HEK293 (cell line): Measurements from ENCODE around the gene PSD4.

Source experiments
- CTCF ChIA-PET: fragments of 350-600 bp; formaldehyde crosslinking; extraction: SDS; loops from one replicate; lab custom pipeline; 2021; ENCODE audit warnings: antibody characterized with exemption; lab: Yijun Ruan, JAX
- POLR2A ChIA-PET: fragments of 300-600 bp; formaldehyde crosslinking; extraction: SDS; loops from one replicate; lab custom pipeline; 2020; ENCODE audit warnings: antibody characterized with exemption, inconsistent platforms; lab: Yijun Ruan, JAX
- H3K27ac ChIP-seq: fragments of 200-500 bp; sonication (Bioruptor generic); 2 replicates; pipeline ENCODE4 v1.5.1; 2014; ENCODE audit warnings: low read depth, low read length, control low read depth, inconsistent platforms; ENCODE audit errors: extremely low read depth
- H3K36me3 ChIP-seq, 2 experiments: fragments of 200-500 bp in 1 of 2; sonication (Bioruptor generic) in 1 of 2; 1 replicate in 1 of 2; 2 replicates in 1 of 2; pipeline ENCODE4 v1.5.1; 2014 to 2017; ENCODE audit warnings: inconsistent platforms in 2 of 2, low read length in 2 of 2; ENCODE audit not compliant: control insufficient read depth in 2 of 2, insufficient read depth in 1 of 2
- H3K4me1 ChIP-seq: fragments of 200-500 bp; sonication (Bioruptor generic); 2 replicates; pipeline ENCODE4 v1.5.1; 2014; ENCODE audit warnings: mild to moderate bottlenecking, low read length, inconsistent platforms; ENCODE audit not compliant: control insufficient read depth, insufficient read depth
- H3K4me3 ChIP-seq: 2 replicates; pipeline ENCODE4 v1.5.1; 2011; ENCODE audit warnings: low read depth, mild to moderate bottlenecking, control low read depth, low read length, moderate library complexity
- H3K9me3 ChIP-seq: fragments of 200-500 bp; sonication (Bioruptor generic); 2 replicates; pipeline ENCODE4 v1.5.1; 2014; ENCODE audit warnings: low read depth, low read length, inconsistent platforms; ENCODE audit not compliant: control insufficient read depth, insufficient read depth
- HIC1 ChIP-seq: fragments of 450-650 bp; formaldehyde crosslinking; IDR thresholded peaks from 2 replicates; pipeline ENCODE4 v1.5.1; 2016; ENCODE audit warnings: missing biosample characterization, missing genetic modification characterization
- KLF9 ChIP-seq: fragments of 450-650 bp; formaldehyde crosslinking; IDR thresholded peaks from 2 replicates; pipeline ENCODE4 v1.5.1; 2016; ENCODE audit warnings: missing biosample characterization, missing genetic modification characterization, low read depth
- PRDM1 ChIP-seq: fragments of 450-650 bp; formaldehyde crosslinking; IDR thresholded peaks from 2 replicates; pipeline ENCODE4; 2016; ENCODE audit warnings: missing biosample characterization, missing genetic modification characterization
- PRDM4 ChIP-seq: fragments of 450-650 bp; formaldehyde crosslinking; IDR thresholded peaks from 2 replicates; pipeline ENCODE4 v1.5.1; 2017; ENCODE audit warnings: missing biosample characterization, missing genetic modification characterization
- SETDB1 ChIP-seq: IDR thresholded peaks from one replicate; pipeline ENCODE4 v1.6.1; 2017; ENCODE audit warnings: mild to moderate bottlenecking, low read length, moderate library complexity, mixed read lengths; ENCODE audit not compliant: insufficient read length
- ZBTB20 ChIP-seq: fragments of 450-650 bp; formaldehyde crosslinking; IDR thresholded peaks from 2 replicates; pipeline ENCODE4 v1.5.1; 2016; ENCODE audit warnings: missing biosample characterization, missing genetic modification characterization
- ZFP3 ChIP-seq: fragments of 450-650 bp; formaldehyde crosslinking; IDR thresholded peaks from 2 replicates; pipeline ENCODE4 v1.5.1; 2016; ENCODE audit warnings: low read depth, missing biosample characterization, missing genetic modification characterization
- ZNF121 ChIP-seq: fragments of 450-650 bp; formaldehyde crosslinking; IDR thresholded peaks from 2 replicates; pipeline ENCODE4 v1.5.1; 2016; ENCODE audit warnings: missing biosample characterization, missing genetic modification characterization
- ZNF133 ChIP-seq: fragments of 450-650 bp; formaldehyde crosslinking; IDR thresholded peaks from 2 replicates; pipeline ENCODE4 v1.5.1; 2016; ENCODE audit warnings: missing biosample characterization, missing genetic modification characterization
- ZNF140 ChIP-seq: fragments of 450-650 bp; formaldehyde crosslinking; IDR thresholded peaks from 2 replicates; pipeline ENCODE4 v1.5.1; 2016; ENCODE audit warnings: missing biosample characterization, missing genetic modification characterization
- ZNF274 ChIP-seq, 2 experiments: fragments of 200-500 bp in 1 of 2; fragments of 450-650 bp in 1 of 2; sonication (Bioruptor generic) in 1 of 2; formaldehyde crosslinking in 1 of 2; IDR thresholded peaks; 2 replicates each; pipeline versions ENCODE4 v1.5.1 to v1.6.1; 2014 to 2016; ENCODE audit warnings: borderline replicate concordance in 1 of 2, inconsistent platforms in 1 of 2, low read length in 1 of 2, missing biosample characterization in 1 of 2, missing genetic modification characterization in 1 of 2
- ZNF391 ChIP-seq: fragments of 450-650 bp; formaldehyde crosslinking; IDR thresholded peaks from 2 replicates; pipeline ENCODE4 v1.5.1; 2016; ENCODE audit warnings: low read depth, missing biosample characterization, missing genetic modification characterization, borderline replicate concordance
- ZNF398 ChIP-seq: fragments of 450-650 bp; formaldehyde crosslinking; IDR thresholded peaks from 2 replicates; pipeline ENCODE4 v1.5.1; 2017; ENCODE audit warnings: missing biosample characterization, missing genetic modification characterization
- ZNF404 ChIP-seq: fragments of 450-650 bp; formaldehyde crosslinking; IDR thresholded peaks from 2 replicates; pipeline ENCODE4 v1.5.1; 2017; ENCODE audit warnings: missing biosample characterization, missing genetic modification characterization
- ZNF433 ChIP-seq: fragments of 450-650 bp; formaldehyde crosslinking; IDR thresholded peaks from 2 replicates; pipeline ENCODE4 v1.5.1; 2016; ENCODE audit warnings: missing biosample characterization, missing genetic modification characterization, low read depth
- ZNF473 ChIP-seq: fragments of 450-650 bp; formaldehyde crosslinking; IDR thresholded peaks from 2 replicates; pipeline ENCODE4 v1.5.1; 2017; ENCODE audit warnings: missing biosample characterization, missing genetic modification characterization
- ZNF510 ChIP-seq: fragments of 450-650 bp; formaldehyde crosslinking; IDR thresholded peaks from 2 replicates; pipeline ENCODE4 v1.5.1; 2018; ENCODE audit warnings: mild to moderate bottlenecking, missing genetic modification characterization, missing biosample characterization; ENCODE audit not compliant: insufficient replicate concordance
- ZNF521 ChIP-seq: fragments of 450-650 bp; formaldehyde crosslinking; IDR thresholded peaks from 2 replicates; pipeline ENCODE4 v1.5.1; 2017; ENCODE audit warnings: missing biosample characterization, mild to moderate bottlenecking, missing genetic modification characterization
- ZNF530 ChIP-seq: fragments of 450-650 bp; formaldehyde crosslinking; IDR thresholded peaks from 2 replicates; pipeline ENCODE4 v1.5.1; 2016; ENCODE audit warnings: low read depth, missing biosample characterization, missing genetic modification characterization
- ZNF561 ChIP-seq: fragments of 450-650 bp; IDR thresholded peaks from 2 replicates; pipeline ENCODE4 v1.5.1; 2018; ENCODE audit warnings: missing biosample characterization, missing genetic modification characterization, borderline replicate concordance
- ZNF629 ChIP-seq: fragments of 450-650 bp; formaldehyde crosslinking; IDR thresholded peaks from 2 replicates; pipeline ENCODE4 v1.5.1; 2017; ENCODE audit warnings: missing biosample characterization, missing genetic modification characterization
- ZNF777 ChIP-seq: fragments of 450-650 bp; formaldehyde crosslinking; IDR thresholded peaks from 2 replicates; pipeline ENCODE4 v1.5.1; 2017; ENCODE audit warnings: missing biosample characterization, missing genetic modification characterization, borderline replicate concordance
- ZNF791 ChIP-seq: fragments of 450-650 bp; formaldehyde crosslinking; IDR thresholded peaks from 2 replicates; pipeline ENCODE4 v1.5.1; 2016; ENCODE audit warnings: missing biosample characterization, missing genetic modification characterization
- ZNF837 ChIP-seq: fragments of 450-650 bp; formaldehyde crosslinking; IDR thresholded peaks from 2 replicates; pipeline ENCODE4 v1.5.1; 2016; ENCODE audit warnings: missing biosample characterization, missing genetic modification characterization
- ZNF843 ChIP-seq: fragments of 450-650 bp; formaldehyde crosslinking; IDR thresholded peaks from 2 replicates; pipeline ENCODE4 v1.5.1; 2016; ENCODE audit warnings: missing biosample characterization, missing genetic modification characterization
- ZSCAN18 ChIP-seq: fragments of 450-650 bp; formaldehyde crosslinking; IDR thresholded peaks from 2 replicates; pipeline ENCODE4 v1.5.1; 2016; ENCODE audit warnings: missing biosample characterization, missing genetic modification characterization

The PSD4 gene

GRCh38 chr2:113214141-113214540 is 40.4 kb downstream of the PSD4 start (continued):
- TF ChIP-seq ZNF629 (no peak), ZNF530 (tag by site-specific recombination) (no peak)

GRCh38 chr2:113215056-113215455 is 41.3 kb downstream of the PSD4 start:
- ChIA-PET CTCF (no interaction called here), POLR2A (interaction anchor here (0.6 kb wide), 1 partner anchor 23 kb away, joined by 3 read pairs; no protein-coding TSS in a partner anchor)
- Histone ChIP-seq H3K36me3 (no peaks in the 10 kb centered on the region), H3K27ac (no peak overlapping the region), H3K4me3 (no peak overlapping the region), H3K4me1 (peaks cover 5% of the 10 kb centered on the region; the same call in 1 of the 2 replicates), H3K9me3 (no peaks in the 10 kb centered on the region)
- no peak for TF ChIP-seq ZNF561 (tag by site-specific recombination)
- TF ChIP-seq ZNF791 (tag by site-specific recombination), result no peak
- TF ChIP-seq PRDM4 (tag by site-specific recombination), result no peak
- TF ChIP-seq ZNF473 (tag by site-specific recombination), result no peak
- no peak for TF ChIP-seq ZNF433 (tag by site-specific recombination)
- TF ChIP-seq ZNF837, result no peak
- no peak for TF ChIP-seq ZBTB20 (tag by site-specific recombination)
- no peak for TF ChIP-seq KLF9
- TF ChIP-seq, all 188 proteins: peak for 0

- H3K9me3 ChIP-seq, result no peaks in the 10 kb centered on the region
- no peak overlapping the region for H3K4me3 ChIP-seq
- CTCF ChIA-PET, result interaction anchor here (0.5 to 1.5 kb wide), 6 partner anchors 13 to 174 kb away, joined by 3 to 8 read pairs (median 4); no protein-coding TSS in a partner anchor
- no peaks in the 10 kb centered on the region for H3K36me3 ChIP-seq
- no peak overlapping the region for H3K27ac ChIP-seq
- POLR2A ChIA-PET, result no interaction called here
- peaks cover 5% of the 10 kb centered on the region; the same call in 1 of the 2 replicates for H3K4me1 ChIP-seq
- TF ChIP-seq ZNF521 (tag by site-specific recombination) (no peak), ZNF843 (tag by site-specific recombination) (no peak), ZNF404 (tag by site-specific recombination) (no peak), ZNF140 (tag by site-specific recombination) (no peak), ZNF391 (tag by site-specific recombination) (no peak), ZNF274 (IDR thresholded peaks at IDR 0.05; ENCODE audit: low read length) (no peak), ZNF274 (tag by site-specific recombination; IDR thresholded peaks at IDR 0.05; ENCODE audit: borderline replicate concordance) (no peak), ZNF530 (tag by site-specific recombination) (no peak), ZNF510 (no peak), HIC1 (tag by site-specific recombination) (no peak), SETDB1 (no peak), PRDM1 (no peak), ZNF398 (no peak), ZFP3 (tag by site-specific recombination) (no peak), ZNF133 (no peak), ZSCAN18 (tag by site-specific recombination) (no peak), ZNF121 (tag by site-specific recombination) (no peak), ZNF777 (tag by site-specific recombination) (no peak)
These were observed 42.5 kb downstream of the PSD4 start for GRCh38 chr2:113216321-113216720.
